Activated T-cell treated with anti-CD3 and anti-CD28 coated beads for 24 hours (primary cell): ENCODE measurements around the gene ZC3H7A.
"Not testable (repeated sequence)": the region's sequence is repeated elsewhere in the genome, so short reads cannot be mapped to it uniquely, and the experiment has no call there.

Experiments
- DNase-seq: peaks from one replicate; pipeline ENCODE4 v3.0.0-alpha.2; 2020; ENCODE audit warnings: low read depth

The ZC3H7A gene

GRCh38 chr16:11797166-11797956 is at the start of gene ZC3H7A:
ZC3H7A (minus strand) TSS chr16:11797258; CDS start chr16:11782354, 14,904 bp downstream.
- DNase-seq, result peak; percentile 90

GRCh38 chr16:11844499-11844898 is 47.4 kb upstream of the ZC3H7A start:
- DNase-seq, result no peak

GRCh38 chr16:11843861-11844260 is 46.8 kb upstream of the ZC3H7A start:
- no peak for DNase-seq

- no peak for DNase-seq
Measured at GRCh38 chr16:11843206-11843605, 46.1 kb upstream of the ZC3H7A start.

GRCh38 chr16:11841026-11841425 is 44.0 kb upstream of the ZC3H7A start:
- DNase-seq, result no peak

GRCh38 chr16:11836650-11837244 is 39.7 kb upstream of the ZC3H7A start:
- DNase-seq, result no peak

GRCh38 chr16:11835891-11836649 is 39.0 kb upstream of the ZC3H7A start:
- no peak for DNase-seq

- no peak for DNase-seq
Measured at GRCh38 chr16:11835309-11835708, 38.3 kb upstream of the ZC3H7A start.

GRCh38 chr16:11833951-11834695 is 37.1 kb upstream of the ZC3H7A start:
- DNase-seq, result no peak

- DNase-seq, result no peak
Measured at GRCh38 chr16:11828696-11829095, 31.6 kb upstream of the ZC3H7A start.

GRCh38 chr16:11825520-11826165 is 28.6 kb upstream of the ZC3H7A start:
- not testable (repeated sequence) for DNase-seq

GRCh38 chr16:11824362-11824761 is 27.3 kb upstream of the ZC3H7A start:
- no peak for DNase-seq

GRCh38 chr16:11823645-11824044 is 26.6 kb upstream of the ZC3H7A start:
- not testable (repeated sequence) for DNase-seq

- DNase-seq, result no peak
Measured at GRCh38 chr16:11819798-11820197, 22.7 kb upstream of the ZC3H7A start.

GRCh38 chr16:11818970-11819369 is 21.9 kb upstream of the ZC3H7A start:
- DNase-seq, result not testable (repeated sequence)

GRCh38 chr16:11816123-11816522 is 19.1 kb upstream of the ZC3H7A start:
- no peak for DNase-seq

- not testable (repeated sequence) for DNase-seq
Measured at GRCh38 chr16:11814800-11815199, 17.7 kb upstream of the ZC3H7A start.

GRCh38 chr16:11806721-11807120 is 9.7 kb upstream of the ZC3H7A start:
- DNase-seq, result no peak

GRCh38 chr16:11805556-11805955 is 8.5 kb upstream of the ZC3H7A start:
- no peak for DNase-seq

GRCh38 chr16:11801481-11802021 is 4.5 kb upstream of the ZC3H7A start:
- DNase-seq, result no peak

GRCh38 chr16:11800382-11800718 is 3.3 kb upstream of the ZC3H7A start:
- DNase-seq, result no peak
